GM21447 (cell line): ENCODE data around the gene CUX1.
A peak's percentile ranks its signal among the peaks of the same experiment; 100 is the strongest.
"Not testable (repeated sequence)": the region's sequence is repeated elsewhere in the genome, so short reads cannot be mapped to it uniquely, and the experiment has no call there.

Experiments
- ATAC-seq: cut with Tn5 transposase; IDR thresholded peaks from one replicate; pipeline ENCODE4 v1.9.1; 2021; ENCODE audit not compliant: unreplicated experiment

Gene CUX1

GRCh38 chr7:101792682-101793071, 24.7 kb upstream of the CUX1 start:
- not testable (repeated sequence) for ATAC-seq

- ATAC-seq = no peak
These were observed 22.0 kb upstream of the CUX1 start for GRCh38 chr7:101795461-101795860.

- ATAC-seq = not testable (repeated sequence)
These were observed 19.3 kb upstream of the CUX1 start for GRCh38 chr7:101798173-101798572.

GRCh38 chr7:101803203-101804087, 14.0 kb upstream of the CUX1 start:
- ATAC-seq = no peak

- ATAC-seq = no peak
These were observed 13.1 kb upstream of the CUX1 start for GRCh38 chr7:101804088-101804963.

GRCh38 chr7:101804967-101805366, 12.5 kb upstream of the CUX1 start:
- no peak for ATAC-seq

- ATAC-seq = no peak
These were observed 4.8 kb upstream of the CUX1 start for GRCh38 chr7:101812595-101812994.

GRCh38 chr7:101813402-101814019, 3.9 kb upstream of the CUX1 start:
- no peak for ATAC-seq

GRCh38 chr7:101814081-101814990, 3.1 kb upstream of the CUX1 start:
- ATAC-seq = no peak

- ATAC-seq = peak; percentile 34
These were observed 2.2 kb upstream of the CUX1 start for GRCh38 chr7:101814991-101815825.

GRCh38 chr7:101815826-101816594, 1.4 kb upstream of the CUX1 start:
- peak; percentile 59 for ATAC-seq

- no peak for ATAC-seq
These were observed 593 bp upstream of the CUX1 start for GRCh38 chr7:101816595-101817470.

- no peak for ATAC-seq
These were observed 1.1 kb downstream of the CUX1 start for GRCh38 chr7:101818287-101819071.

- no peak for ATAC-seq
These were observed 1.8 kb downstream of the CUX1 start for GRCh38 chr7:101819183-101819582.

- no peak for ATAC-seq
These were observed 2.6 kb downstream of the CUX1 start for GRCh38 chr7:101819913-101820522.

GRCh38 chr7:101820703-101821102, 3.3 kb downstream of the CUX1 start:
- no peak for ATAC-seq

- not testable (repeated sequence) for ATAC-seq
These were observed 5.2 kb downstream of the CUX1 start for GRCh38 chr7:101822632-101823031.
